Retinal pigment epithelial cell (primary cell): Measurements from ENCODE around the gene PEF1.

Source experiments
- DNase-seq: peaks from one replicate; pipeline ENCODE4 v3.0.0-alpha.2; 2010; ENCODE audit warnings: low read depth
- H3K4me3 ChIP-seq: 2 replicates; pipeline ENCODE4 v1.5.1; 2011; ENCODE audit warnings: mild to moderate bottlenecking, low read length, control low read depth, moderate library complexity
- TF ChIP-seq, protein P1 (sequence below): conservative IDR thresholded peaks from 2 replicates; pipeline ENCODE4 v1.5.1; 2011; ENCODE audit warnings: low read depth, low read length, control low read depth, inconsistent platforms

The PEF1 gene

DNA sequence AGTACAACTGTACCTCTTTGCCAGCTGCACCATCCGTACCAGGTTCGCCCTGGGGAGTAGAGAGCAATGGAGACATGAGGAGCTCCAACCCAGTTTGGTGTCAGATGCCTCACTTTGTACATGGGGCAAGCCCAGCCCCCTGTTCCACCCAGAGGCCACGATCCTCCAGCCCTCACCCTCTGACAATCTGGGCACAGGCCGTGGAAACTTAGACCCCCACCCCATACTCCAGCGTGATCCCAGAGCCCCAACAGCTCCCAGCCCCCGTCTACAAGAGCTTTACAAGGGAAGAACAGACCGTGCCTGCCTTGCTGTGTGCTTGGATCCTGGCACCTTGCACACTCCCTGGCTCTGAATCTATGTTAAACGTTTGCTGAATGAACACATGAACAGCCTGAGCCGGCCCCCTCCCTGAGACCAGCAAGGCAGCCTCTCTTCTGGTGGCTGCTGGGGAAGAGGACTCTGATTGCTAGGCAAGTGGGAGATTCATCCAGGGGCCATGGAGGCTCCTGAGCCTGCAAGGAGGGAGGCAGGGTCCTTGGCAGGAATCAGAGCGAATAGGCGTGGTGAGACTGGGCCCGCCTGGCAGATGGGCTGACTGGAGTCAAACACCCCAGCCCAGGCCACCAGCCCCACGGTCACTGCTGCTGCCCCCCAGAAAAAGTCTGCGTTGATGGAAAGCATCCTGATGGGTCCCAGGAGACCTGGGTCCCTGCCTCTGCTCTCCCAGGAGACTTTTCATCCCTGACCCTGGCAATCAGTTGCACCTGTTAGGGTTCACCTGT, 12.5 kb upstream of the PEF1 start:
- no peak overlapping the region for H3K4me3 ChIP-seq
- DNase-seq, result no peak
- TF ChIP-seq, protein P1, sequence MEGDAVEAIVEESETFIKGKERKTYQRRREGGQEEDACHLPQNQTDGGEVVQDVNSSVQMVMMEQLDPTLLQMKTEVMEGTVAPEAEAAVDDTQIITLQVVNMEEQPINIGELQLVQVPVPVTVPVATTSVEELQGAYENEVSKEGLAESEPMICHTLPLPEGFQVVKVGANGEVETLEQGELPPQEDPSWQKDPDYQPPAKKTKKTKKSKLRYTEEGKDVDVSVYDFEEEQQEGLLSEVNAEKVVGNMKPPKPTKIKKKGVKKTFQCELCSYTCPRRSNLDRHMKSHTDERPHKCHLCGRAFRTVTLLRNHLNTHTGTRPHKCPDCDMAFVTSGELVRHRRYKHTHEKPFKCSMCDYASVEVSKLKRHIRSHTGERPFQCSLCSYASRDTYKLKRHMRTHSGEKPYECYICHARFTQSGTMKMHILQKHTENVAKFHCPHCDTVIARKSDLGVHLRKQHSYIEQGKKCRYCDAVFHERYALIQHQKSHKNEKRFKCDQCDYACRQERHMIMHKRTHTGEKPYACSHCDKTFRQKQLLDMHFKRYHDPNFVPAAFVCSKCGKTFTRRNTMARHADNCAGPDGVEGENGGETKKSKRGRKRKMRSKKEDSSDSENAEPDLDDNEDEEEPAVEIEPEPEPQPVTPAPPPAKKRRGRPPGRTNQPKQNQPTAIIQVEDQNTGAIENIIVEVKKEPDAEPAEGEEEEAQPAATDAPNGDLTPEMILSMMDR, result no peak

GRCh38 chr1:31655756-31656155, 11.1 kb upstream of the PEF1 start:
- no peak for DNase-seq
- TF ChIP-seq, protein P1, result no peak
- H3K4me3 ChIP-seq, result no peak overlapping the region

DNA sequence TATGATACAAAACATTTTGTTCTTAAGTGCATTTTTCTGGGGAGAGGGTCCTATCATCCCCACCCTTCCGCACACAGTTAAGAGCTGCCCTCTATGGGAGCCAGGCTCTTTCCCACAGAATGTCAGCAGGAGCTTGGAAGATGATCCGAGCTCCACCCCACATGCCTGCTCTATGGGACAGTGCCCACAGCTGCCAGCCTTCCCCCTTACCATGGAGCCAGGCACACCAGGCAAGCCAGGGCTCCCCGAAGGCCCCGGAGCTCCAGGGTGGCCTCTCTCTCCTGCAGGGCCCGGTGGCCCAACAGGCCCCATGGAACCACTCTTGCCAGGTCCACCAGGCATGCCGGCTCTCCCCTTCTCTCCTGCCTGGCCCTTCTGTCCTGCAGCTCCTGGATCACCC, 10.4 kb upstream of the PEF1 start:
- H3K4me3 ChIP-seq, result no peak overlapping the region
- DNase-seq, result no peak
- TF ChIP-seq, protein P1, result no peak

GRCh38 chr1:31654474-31654776, 9.7 kb upstream of the PEF1 start:
- DNase-seq, result no peak
- H3K4me3 ChIP-seq, result no peak overlapping the region
- TF ChIP-seq, protein P1, result no peak

DNA sequence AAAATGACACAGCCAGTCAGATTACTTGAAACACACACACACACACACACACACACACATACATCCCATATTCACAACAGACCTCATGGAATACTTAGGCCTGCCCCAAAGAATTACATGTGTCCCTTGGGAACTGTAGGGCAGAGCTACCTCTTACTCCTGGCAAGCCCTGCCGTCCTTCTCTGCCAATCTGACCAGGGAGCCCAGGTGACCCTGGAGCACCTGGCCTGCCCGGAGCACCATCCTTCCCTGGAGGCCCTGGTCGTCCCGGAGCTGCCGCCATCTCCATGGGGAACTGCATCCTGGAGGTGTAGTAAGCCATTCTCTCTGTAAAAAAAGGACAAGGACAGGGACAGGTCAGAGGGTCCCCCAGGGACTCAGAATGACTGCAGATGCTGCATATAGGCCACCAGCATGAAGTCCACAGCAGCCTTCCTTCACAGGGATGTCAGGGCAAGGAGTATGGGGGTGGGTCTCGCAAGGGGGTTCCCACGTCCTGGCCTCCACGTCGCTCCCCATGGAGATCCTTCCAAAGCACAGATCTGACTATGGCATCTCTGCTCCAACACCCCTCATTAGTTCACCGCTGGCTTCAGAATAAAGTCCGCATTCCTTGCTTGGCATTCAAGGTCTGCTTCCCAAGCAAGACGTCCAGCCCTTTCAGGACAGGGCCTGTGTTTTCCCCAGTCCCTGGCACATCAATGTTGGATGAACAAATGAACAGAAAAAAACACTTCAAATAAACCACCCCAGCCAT, 9.2 kb upstream of the PEF1 start:
- TF ChIP-seq, protein P1, result no peak
- no peak for DNase-seq
- no peak overlapping the region for H3K4me3 ChIP-seq

DNA sequence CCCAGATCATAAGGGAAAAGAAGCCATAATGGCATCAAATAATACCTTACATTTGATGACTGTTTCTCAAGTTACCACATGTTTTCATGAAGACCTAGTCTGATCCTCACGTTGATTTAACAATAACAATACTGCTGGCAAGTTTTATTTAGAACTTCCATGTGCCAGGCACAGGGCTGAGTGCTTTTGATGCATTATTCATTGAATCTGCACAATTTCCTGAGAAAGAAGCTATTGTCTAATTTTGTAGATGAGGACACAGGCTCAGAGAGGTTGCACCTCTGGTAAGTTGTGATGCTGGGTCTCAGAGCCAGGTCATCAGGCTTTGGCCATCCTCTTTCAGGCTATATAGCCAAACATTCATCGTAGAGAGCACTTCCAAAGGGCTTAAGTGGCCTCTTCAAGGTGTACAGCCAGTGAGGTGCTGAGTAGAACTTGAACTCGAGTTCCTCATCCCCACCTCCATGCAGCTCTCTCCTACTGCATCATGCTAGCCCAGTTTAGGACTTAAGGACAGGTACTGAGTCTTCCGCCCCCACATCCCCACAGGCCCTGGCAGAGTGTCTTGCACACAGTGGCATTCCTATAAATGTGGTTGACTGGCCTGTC, 8.3 kb upstream of the PEF1 start:
- H3K4me3 ChIP-seq, result no peak overlapping the region
- TF ChIP-seq, protein P1, result no peak

More for the DNA sequence above, 8.3 kb upstream of the PEF1 start:
- DNase-seq, result no peak
